Stimulated activated CD8-positive, alpha-beta memory T cell treated with anti-CD3 and anti-CD28 coated beads, Interleukin-15, amount 100 ng/mL, for 48 hours (primary cell): ENCODE data around the gene KCNN4.

Source experiments
- DNase-seq, 2 donors: peaks; one replicate each; pipeline ENCODE4 v3.0.0-alpha.2; 2020; ENCODE audit warnings: low read depth in 2 of 2

KCNN4 gene

DNA sequence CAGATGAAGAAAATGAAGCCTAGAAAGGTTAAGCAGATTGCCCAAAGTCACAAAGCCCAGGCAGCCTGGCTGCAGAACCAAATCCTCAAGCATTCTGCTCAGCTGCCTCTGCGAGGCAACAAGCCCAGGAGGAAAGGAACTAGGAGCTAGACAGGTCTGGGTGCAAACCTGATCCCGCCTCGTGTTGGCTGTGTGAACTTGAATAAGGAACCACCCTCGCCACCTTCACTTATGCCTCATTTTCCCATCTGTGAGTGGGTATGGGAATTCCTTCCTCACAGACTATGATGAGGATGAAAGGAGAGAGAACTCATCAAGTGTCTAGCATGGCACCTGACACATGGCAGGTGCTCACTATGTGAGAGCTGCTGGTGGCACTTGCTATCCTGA is 32.6 kb downstream of the KCNN4 start:
- DNase-seq = no peak

DNA sequence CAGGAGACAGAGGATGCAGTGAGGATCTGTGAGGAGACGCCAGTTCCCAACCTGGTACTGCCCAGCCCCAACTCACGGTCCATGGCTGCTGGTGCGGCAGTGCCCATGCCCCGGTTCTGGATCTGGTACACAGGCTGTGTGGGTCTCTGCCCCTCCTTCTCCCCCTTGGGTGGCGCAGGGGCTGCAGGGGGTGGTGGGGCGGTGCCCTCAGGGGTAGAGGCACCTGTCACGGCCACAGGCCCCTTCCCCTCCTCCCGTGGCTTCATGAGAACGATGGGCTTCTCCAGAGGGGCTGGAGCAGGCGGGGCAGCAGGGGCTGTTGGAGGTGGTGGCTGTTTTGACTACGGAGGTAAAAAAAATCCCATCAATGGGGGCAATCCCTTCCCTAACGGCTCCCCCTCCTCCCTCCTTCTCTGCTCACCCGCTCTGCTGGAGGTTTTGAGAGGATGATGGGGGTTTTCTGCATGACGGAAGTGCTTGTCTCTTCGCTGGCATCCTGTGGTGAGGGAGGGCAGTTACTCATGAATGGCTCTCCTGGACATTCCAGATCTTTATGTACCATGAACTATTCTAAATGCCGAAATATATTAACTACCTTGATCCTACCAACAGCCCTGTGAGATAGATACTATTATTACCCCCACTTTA is 33.1 kb downstream of the KCNN4 start:
- DNase-seq = no peak

DNA sequence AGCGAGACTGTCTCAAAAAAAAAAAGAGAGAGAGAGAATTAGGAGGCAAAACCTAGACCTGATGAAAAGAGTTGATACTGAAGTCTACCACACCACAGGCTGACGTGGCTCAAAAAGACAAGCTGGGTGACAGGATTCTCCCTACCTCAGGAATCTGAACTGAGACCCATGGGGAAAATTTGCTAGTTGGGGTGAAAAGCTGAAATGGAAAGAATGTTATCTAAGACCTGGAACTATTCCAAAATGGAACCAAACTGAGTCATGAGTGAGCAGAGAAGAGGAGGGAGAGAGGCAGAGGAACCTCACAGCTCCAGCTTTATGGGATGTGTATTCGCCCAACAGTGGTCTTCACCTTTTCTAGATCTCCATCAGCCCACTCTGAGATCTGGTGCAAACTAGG is 37.7 kb downstream of the KCNN4 start:
- DNase-seq = no peak

DNA sequence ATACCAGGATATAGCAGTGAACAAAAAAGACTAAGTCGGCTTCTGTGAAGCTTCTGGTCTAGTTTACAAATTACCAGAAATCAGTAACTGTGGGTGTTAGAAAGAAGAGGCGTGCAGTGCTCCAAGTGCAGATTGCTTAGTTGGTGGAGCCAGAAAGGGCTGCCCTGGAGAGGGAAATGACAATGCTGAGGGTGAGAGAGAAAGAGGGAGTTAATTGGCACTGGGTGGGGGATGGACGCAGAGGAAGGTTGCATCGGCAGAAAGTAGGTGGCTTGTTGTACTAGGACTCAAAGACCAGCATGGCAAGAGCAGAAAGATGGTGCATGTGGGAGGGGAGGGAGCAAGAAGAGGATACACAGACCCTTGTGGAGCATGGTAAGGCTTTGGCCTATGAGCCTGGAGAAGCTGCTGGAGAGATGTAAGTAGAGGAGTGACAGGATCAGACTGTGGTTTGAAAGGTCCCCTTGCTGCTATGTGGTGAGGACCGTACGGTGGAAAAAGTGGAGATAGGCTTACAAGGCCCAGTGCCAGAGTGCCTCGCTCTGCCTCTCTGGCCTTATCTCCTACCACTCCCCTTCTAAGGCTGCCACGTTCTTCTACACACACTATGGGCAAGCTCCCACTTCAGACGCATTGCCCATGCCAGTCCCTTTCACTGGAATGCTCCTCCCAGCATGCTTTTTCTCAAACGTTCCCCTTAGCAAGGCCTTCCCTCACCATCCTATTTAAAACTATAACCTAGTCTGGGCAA is 39.5 kb downstream of the KCNN4 start:
- DNase-seq = no peak

DNA sequence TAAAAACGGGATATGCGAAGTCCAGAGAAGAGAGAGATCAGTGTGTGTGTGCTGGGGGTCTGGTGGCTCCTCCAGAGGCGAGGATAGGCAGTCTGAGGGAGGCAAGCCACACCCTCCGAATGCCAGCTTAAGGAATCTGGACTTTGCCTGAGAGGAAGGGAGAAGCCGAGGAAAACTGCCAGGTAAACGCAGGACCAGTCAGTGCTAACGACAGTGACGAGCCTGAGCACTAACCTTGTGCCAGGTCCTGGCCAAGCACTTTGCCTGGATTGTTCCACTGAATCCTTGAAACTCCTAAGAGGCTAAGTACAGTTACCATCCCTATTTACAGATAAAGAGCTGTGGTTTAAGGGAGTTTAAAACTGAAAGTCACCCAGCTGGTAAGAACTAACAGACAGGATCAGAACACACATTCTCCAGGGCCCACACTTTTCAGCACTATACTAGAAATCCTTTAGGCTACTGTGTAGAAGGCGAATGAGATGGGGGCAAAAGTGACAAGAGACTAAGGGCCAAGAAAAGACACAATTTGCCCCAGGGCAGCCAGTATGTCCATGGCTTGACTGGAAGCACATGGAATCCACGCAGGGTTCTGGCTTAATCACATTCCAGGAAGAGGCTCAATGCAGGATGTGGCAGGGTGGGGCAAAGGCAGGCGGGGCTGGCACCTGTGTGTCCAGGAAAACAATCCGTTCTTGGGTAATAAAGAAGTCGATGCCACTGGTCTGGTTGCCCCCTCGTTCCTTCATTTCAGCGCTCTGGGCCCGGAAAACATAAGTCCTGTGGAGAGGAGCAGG is 41.1 kb downstream of the KCNN4 start:
- DNase-seq = no peak

DNA sequence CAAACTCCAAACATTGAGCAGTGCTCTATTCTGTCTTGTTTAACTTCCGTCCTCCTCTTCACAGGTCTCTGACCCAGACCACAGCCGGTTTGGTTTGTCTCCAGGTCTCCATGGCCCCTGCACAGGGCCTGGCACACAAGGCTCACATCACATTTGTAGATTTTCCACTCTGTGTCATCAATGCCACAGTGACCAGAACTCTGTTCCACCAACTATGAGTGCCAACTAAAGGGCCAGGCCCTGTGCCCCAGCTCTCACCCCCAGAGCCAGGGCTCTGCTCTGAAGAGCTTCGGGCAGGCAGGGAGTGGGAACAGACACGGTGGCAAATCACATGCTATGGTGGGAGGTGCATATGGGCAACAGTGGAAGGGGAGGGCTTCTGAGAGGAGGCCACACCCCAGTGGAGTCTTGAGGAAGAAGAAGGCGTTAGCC is 42.0 kb downstream of the KCNN4 start:
- DNase-seq = no peak

DNA sequence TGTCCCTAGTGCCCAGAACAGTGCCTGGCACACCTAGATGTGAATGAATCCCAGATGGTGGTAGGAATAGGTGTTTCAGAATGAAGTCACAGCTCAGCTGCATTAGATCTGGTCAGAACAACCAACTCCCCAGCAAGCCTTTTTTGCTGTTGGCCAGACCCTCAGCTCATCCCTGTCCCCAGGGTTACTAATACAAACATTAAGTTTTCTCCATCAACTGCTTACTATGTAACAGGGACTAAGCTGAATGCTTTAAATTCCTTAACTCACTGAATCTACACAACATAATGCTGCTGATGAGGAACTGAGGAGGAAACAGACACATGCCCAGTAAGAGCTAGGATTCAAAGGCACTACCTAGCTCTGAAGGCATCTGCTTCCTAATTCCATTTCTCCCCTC is 44.8 kb downstream of the KCNN4 start:
- no peak for DNase-seq

DNA sequence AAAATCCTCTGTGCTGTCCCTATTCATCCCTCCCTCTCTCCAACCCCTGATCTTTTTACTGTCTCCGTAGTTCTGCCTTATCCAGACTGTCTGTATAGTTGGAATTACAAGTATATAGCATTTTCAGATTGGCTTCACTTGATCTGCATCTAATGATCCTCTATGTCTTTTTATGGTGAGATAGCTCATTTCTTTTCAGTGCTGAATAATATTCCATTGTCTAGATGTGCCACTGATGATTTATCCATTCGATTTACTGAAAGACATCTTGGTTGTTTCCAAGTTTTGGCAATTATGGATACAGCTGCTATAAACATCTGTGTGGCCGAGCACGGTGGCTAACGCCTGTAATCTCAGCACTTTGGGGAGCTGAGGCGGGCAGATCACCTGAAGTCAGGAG is 45.8 kb downstream of the KCNN4 start:
- no peak for DNase-seq

DNA sequence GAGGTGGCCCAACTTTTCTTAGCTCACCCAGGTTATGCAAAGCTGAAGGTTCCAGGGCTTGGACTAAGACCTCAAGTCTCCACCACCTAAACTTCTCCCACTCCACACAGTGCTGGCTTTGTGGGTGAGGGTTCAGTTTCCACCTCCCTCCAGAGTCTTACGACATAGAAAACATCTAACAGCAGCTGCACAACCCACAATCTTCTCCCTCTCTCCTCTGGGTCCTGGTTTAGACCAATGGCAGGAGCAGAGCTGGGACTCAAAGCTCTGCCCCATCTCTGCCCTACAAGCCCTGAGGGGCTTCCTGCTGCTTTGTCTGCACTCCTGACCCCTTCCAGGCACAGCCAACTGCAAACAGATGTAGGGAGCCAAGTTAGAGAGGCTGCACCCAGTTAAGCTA is 48.9 kb downstream of the KCNN4 start:
- DNase-seq = no peak

DNA sequence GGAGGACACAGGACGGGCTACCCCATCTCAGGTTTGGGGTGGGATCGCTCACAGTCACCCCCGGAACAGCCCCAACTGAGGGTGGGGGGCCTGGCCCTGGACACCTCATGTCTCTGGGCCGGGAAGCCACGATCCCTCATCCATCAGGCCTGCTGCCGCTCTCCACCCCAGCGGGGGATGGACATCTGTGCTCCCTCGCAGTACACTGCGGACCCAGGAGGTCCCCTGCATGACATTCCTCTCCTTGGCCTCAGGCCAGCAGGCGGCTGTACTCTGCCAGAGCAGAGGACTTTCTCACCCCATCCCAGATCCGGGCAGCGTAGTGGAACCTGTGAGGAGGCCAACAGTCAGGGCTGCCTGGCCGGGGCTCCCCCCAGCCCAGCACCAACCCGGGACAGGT is 49.4 kb downstream of the KCNN4 start:
- no peak for DNase-seq

DNA sequence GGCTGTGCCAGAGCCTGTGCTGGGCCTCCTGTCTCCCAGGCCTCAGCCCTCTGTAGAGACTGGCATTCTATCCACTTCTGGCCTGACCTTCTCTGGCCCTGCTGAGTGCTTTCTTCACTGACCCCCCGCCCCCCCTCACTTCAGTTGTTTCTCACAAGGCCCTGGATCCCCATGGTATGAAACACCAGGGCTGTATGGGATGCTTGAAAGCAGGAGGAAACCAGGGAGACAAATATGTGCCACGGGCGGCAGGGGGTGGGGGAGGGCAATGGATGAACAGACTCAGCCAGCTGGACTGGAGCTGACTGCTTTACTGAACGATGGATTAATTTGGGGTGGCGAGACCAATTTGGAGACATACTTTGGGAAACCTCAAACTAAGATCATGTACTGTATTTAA is 50.9 kb downstream of the KCNN4 start:
- DNase-seq = no peak

DNA sequence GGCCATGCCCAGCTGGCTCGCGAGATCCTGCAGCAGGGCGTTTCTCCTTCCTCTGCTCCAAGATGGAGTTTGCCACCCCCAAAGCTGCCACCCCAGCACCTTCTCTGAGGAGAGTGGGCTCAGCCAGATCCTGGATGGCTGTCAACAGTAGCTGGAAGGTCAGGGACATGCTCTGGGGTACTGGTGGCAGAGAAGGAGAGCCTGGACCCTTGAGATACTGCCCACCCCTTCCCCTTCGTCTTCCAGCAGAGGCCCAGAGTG is 53.2 kb downstream of the KCNN4 start:
- no peak for DNase-seq

DNA sequence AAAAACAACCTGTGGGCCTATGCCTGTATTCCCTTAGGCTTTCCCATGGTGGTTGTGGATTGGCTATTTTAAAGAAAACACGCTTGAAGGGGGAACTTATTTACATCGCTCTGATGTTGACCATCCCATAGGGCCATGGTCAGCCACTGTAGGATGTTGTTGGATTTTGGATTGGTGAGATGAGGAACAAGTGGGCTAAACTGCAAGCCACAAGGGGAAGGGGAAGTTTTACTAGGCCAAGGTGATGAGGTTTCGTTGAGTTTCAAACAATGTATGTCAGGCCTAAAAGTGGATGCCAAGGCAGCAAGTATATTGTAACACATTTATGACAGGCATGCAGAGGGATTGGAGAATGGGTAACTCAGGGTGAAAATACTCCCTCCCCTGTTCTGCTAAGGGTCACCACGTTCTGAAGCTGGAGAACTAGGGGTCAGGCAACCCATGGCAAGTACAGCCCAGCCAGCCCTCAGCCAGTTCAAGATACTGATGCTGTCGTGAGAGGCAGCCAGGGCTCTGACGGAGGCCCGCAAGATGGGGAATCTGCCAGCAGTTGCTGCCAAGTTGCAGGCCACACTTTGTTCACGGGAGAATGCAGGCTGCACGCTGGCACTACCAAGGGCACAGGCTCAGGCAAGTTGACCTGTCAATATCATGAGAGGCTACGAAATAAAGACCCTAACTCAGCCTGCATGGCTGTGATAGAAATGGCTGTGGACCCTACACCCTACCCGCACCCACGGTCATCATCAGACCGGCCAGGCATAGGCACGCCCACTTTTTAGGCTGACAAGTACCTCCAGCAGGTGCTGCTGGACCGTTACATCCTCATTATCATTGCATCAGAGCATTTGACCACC is 53.8 kb downstream of the KCNN4 start:
- no peak for DNase-seq

DNA sequence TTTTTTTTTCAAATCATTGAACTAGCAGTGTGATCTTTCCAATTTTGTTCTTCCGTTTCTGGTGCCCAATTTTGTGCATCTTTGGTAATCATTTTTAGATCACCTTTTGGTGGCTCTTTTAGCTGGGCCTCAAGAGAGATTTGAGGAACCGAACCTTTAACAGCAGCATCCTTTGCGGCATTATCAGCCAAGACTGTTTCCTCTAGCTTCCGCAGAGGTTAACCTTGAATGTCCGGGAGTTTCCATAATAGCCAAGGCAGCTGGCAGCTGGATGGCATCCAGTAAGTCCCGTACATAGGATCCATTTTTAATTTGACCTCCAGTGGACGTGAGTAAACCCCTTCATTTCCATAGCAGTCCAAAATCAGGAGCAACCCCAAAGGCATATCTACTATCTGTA is 55.3 kb downstream of the KCNN4 start:
- DNase-seq = no peak

DNA sequence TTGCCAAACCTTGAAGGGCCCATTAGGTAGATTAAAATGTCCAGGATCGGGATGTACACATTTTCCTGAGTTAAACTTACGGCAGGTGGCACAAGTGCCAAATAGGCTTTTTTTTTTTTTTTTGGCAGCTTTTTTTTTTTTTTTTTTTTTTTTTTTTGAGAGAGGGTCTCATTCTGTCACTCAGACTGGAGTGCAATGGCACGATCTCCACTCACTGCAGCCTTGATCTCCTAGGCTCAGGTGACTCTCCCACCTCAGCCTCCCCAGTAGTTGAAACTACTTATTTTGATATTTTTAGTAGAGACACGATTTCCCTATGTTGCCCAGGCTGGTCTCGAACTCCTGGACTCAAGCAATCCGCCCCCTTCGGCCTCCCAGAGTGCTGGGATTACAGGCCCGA is 55.9 kb downstream of the KCNN4 start:
- no peak for DNase-seq

DNA sequence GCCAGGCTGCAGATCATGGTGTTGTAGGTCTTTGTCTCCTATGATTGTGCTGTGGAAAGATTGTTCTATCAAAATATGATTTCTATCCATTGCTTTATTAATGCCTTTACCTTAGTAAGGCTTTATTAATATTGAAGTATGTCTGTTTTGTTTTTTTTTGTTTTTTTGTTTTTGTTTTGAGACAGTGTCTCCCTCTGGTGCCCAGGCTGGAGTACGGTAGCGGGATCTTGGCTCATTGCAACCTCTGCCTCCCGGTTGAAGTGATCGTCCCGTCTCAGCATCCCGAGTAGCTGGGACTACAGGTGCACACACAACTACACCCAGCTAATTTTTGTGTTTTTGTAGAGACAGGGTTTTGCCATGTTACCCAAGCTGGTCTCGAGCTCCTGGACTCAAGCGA is 57.2 kb downstream of the KCNN4 start:
- DNase-seq = no peak

DNA sequence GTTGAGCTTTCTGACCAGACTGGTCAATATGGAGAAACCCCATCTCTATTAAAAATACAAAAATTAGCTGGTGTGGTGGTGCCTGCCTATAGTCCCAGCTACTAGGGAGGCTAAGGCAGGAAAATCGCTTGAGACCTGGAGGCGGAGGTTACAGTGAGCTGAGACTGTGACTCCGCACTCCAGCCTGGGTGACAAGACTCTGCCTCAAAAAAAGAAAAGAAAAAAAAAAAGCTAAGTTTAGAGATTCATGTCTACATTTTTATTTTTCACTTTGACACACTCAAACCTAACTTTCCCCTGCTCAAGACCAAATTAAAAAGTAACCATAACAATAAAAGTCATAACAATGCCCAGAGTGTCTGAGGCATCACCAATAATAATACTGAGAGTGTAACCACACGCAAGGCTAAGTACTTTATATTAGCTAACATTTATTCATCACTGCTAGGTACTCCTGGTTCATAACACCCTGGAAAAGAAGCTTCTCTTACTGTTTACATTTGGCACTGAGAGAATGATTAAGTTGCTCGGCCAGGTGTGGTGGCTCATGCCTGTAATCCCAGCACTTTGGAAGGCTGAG is 59.2 kb downstream of the KCNN4 start:
- no peak for DNase-seq

DNA sequence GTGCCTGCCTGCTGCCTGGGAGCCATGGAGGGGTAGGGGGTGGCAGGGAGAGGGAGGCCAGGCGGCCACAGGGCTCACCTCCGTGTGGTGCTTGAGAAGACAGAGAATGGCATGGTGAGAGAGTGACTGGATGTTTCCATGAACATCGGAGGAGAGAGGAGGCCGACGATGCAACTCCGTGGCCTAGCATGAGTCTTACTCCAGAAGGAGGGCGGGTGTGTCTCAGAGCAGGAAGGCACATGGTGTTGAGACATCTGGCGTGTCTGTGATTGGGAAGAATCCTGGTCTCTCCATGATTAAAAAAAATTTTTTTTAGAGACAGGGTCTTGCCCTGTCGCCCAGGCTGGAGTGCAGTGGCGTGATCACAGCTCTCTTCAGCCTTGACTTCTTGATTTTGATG is 59.8 kb downstream of the KCNN4 start:
- no peak for DNase-seq

DNA sequence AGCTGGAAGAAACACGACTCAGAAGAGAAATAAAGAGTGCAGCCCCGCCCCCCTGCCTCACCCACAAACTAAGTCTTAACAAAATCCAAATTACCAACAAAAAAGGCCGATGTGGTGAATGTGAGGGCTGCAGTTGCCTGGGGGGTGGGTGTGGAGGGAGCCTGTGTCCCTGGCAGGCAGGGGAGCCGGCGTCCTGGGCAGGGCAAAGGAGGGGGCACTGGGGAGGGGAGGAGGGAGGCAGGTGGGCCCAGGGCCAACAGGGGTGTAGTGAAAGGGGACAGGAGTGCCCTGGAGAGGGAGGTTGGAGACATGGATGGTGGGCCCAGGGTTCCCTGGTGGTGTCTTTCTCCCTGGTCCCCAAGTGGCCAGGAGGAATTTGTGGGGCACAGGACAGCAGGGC is 60.9 kb downstream of the KCNN4 start:
- DNase-seq = no peak

DNA sequence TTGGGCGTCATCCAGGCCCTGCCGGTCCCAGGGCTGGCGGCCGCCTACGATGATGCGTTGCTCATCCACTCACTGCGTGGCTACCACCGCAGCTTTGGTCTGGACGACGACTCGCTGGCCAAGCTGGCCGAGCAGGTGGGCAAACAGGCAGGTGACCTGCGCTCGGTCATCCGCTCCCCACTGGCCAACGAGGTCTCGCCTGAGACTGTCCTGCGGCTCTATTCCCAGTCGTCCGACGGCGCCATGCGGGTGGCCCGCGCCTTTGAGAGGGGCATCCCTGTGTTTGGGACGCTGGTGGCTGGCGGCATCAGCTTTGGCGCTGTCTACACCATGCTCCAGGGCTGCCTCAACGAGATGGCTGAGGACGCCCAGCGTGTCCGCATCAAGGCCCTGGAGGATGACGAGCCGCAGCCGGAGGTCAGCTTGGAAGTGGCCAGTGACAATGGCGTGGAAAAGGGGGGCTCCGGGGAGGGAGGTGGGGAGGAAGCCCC is 61.4 kb downstream of the KCNN4 start:
- no peak for DNase-seq

DNA sequence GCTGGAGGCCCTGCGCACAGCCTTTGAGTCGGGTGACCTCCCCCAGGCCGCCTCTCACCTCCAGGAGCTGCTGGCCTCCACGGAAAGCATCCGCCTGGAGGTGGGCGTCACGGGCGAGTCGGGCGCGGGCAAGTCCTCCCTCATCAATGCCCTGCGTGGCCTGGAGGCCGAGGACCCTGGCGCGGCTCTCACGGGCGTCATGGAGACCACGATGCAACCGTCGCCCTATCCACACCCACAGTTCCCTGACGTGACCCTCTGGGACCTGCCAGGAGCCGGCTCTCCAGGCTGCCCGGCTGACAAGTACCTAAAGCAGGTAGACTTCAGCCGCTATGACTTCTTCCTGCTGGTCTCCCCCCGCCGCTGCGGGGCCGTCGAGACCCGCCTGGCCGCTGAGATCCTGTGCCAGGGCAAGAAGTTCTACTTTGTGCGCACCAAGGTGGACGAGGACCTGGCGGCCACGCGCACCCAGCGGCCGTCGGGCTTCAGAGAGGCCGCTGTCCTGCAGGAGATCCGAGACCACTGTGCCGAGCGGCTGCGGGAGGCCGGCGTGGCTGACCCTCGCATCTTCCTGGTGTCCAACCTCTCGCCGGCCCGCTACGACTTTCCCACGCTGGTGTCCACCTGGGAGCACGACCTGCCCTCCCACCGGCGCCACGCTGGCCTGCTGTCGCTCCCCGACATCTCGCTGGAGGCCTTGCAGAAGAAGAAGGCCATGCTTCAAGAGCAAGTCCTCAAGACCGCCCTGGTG is 62.0 kb downstream of the KCNN4 start:
- DNase-seq = no peak
